Activated T-cell treated with anti-CD3 and anti-CD28 coated beads, Interleukin-2, amount 50 U/mL, for 24 hours (primary cell): ENCODE data around the gene ARHGAP42.

ENCODE experiments used
- DNase-seq: peaks from one replicate; pipeline ENCODE4 v3.0.0-alpha.2; 2020
- H3K27ac Mint-ChIP-seq: 2 replicates; pipeline ENCODE4 v1.8.0; 2020; ENCODE audit warnings: mild to moderate bottlenecking, mixed read lengths
- H3K27me3 Mint-ChIP-seq: 2 replicates; pipeline ENCODE4 v1.8.0; 2020; ENCODE audit warnings: mixed read lengths
- H3K36me3 Mint-ChIP-seq: 2 replicates; pipeline ENCODE4 v1.8.0; 2020; ENCODE audit warnings: low read depth, mixed read lengths
- H3K4me1 Mint-ChIP-seq: 2 replicates; pipeline ENCODE4 v1.8.0; 2020; ENCODE audit warnings: low read depth, mixed read lengths
- H3K4me3 Mint-ChIP-seq: 2 replicates; pipeline ENCODE4 v1.8.0; 2020; ENCODE audit warnings: mild to moderate bottlenecking, moderate library complexity, mixed read lengths
- H3K9me3 Mint-ChIP-seq: 2 replicates; pipeline ENCODE4 v1.8.0; 2020; ENCODE audit warnings: mixed read lengths

Gene ARHGAP42

GRCh38 chr11:100825626-100826025 is 138.5 kb downstream of the ARHGAP42 start:
- Mint-ChIP-seq H3K27me3 (no peaks in the 10 kb centered on the region), H3K9me3 (no peaks in the 10 kb centered on the region), H3K4me3 (no peak overlapping the region), H3K36me3 (no peaks in the 10 kb centered on the region), H3K27ac (no peak overlapping the region), H3K4me1 (no peaks in the 10 kb centered on the region)
- no peak for DNase-seq

DNA sequence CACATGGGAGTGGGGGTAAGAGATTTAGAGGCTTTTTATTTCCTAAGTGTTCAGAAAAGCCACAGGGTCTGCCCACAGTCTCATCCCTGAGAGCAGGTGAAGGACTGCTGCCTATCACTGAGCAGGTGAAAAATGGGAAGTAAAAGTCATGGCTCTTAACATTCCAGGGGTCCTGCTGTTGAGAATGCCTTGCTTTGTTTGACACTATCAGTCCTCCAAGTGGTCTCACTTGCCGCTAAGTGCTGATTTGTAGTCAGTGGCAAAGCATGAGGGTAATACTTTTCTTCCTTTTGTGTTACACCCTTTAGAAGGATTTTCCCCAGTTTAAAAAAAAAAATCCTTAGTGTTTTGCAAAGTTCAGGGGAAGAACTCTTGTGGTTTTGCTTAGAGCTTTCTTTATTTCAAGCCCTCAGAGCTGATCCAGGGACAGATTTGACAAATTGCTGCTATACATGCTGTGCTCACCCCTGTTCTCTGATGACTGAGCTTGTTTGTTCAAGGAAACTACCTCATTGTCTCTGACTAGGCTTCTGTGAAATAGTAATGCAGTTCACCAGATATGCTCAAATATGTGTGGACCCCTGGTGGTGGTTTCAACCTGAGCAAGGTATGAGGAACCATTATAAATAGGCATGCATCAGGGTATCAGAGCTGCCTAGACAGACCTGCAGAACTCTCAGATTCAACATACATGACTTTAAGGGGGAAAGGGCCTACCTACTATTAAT is 141.0 kb downstream of the ARHGAP42 start:
- H3K9me3 Mint-ChIP-seq = no peaks in the 10 kb centered on the region
- H3K4me3 Mint-ChIP-seq = no peak overlapping the region
- DNase-seq = no peak
- no peaks in the 10 kb centered on the region for H3K36me3 Mint-ChIP-seq
- H3K27me3 Mint-ChIP-seq = no peaks in the 10 kb centered on the region
- no peaks in the 10 kb centered on the region for H3K4me1 Mint-ChIP-seq
- H3K27ac Mint-ChIP-seq = no peak overlapping the region

GRCh38 chr11:100830274-100830673 is 143.2 kb downstream of the ARHGAP42 start:
- H3K4me1 Mint-ChIP-seq = no peaks in the 10 kb centered on the region
- H3K27me3 Mint-ChIP-seq = no peaks in the 10 kb centered on the region
- H3K36me3 Mint-ChIP-seq = no peaks in the 10 kb centered on the region
- DNase-seq = no peak
- H3K27ac Mint-ChIP-seq = no peak overlapping the region
- H3K9me3 Mint-ChIP-seq = no peaks in the 10 kb centered on the region
- no peak overlapping the region for H3K4me3 Mint-ChIP-seq

DNA sequence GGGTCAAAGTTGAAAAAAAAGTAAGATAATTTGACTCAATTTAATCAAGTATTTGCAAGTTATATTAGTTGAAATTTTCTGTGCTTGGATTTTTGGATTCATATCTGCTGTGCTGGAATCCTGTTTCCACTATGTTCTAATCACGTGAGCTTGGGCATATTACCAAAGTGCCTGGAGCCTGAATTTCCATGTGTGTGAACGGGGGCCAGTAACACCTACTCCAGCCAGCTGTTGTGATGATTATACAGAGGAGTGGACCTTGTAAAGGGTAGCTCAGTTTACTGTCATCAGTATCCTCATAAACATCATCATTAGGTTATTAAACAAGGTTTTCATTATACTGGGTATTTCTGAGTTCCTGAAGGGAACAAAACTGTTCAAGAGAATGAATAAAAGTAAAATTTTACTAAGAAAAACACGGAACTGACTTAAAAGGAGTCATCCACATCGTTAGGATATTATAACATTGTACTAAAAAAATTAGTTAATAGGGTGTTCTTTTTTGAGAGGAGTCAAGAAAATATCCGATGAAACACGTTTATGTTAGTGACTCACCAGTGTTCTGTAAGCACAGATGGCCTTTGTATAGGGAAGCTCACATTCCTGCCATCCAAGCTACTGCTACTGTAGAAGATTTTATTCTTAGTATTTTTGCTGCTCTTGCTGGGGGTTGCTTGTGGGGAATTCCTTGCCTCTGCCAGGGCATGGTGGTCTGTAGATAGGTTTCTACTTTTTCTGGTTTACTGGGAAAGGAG is 144.1 kb downstream of the ARHGAP42 start:
- Mint-ChIP-seq H3K36me3 (no peaks in the 10 kb centered on the region), H3K9me3 (no peaks in the 10 kb centered on the region), H3K27me3 (no peaks in the 10 kb centered on the region), H3K27ac (no peak overlapping the region), H3K4me3 (no peak overlapping the region), H3K4me1 (no peaks in the 10 kb centered on the region)
- DNase-seq = no peak

GRCh38 chr11:100831929-100832494 is 144.9 kb downstream of the ARHGAP42 start:
- DNase-seq = no peak
- no peaks in the 10 kb centered on the region for H3K27me3 Mint-ChIP-seq
- no peaks in the 10 kb centered on the region for H3K36me3 Mint-ChIP-seq
- no peaks in the 10 kb centered on the region for H3K9me3 Mint-ChIP-seq
- H3K4me3 Mint-ChIP-seq = no peak overlapping the region
- H3K4me1 Mint-ChIP-seq = no peaks in the 10 kb centered on the region
- H3K27ac Mint-ChIP-seq = no peak overlapping the region

DNA sequence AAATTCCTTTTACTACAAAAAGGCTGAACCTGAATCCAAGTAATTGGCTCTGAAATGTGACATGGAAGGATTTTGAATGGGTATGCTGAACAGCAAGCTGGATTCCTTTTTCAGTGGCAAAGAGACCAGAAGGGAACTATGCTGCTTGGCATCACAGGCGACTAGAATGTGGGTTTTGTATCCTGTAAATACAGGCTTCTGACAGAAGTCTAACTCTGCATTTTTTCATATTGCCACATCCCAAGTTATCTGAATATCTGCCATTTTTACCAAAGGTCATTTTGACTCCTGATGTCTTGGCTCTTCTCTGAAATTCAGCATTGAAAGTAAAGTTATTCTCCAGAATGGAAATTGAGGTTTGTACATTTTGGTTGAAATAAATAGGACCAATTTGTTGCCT is 145.7 kb downstream of the ARHGAP42 start:
- no peaks in the 10 kb centered on the region for H3K4me1 Mint-ChIP-seq
- no peak for DNase-seq
- H3K36me3 Mint-ChIP-seq = no peaks in the 10 kb centered on the region
- H3K27me3 Mint-ChIP-seq = no peaks in the 10 kb centered on the region
- no peak overlapping the region for H3K4me3 Mint-ChIP-seq
- H3K27ac Mint-ChIP-seq = no peak overlapping the region
- H3K9me3 Mint-ChIP-seq = no peaks in the 10 kb centered on the region

- no peak overlapping the region for H3K27ac Mint-ChIP-seq
- H3K4me3 Mint-ChIP-seq = no peak overlapping the region
- H3K4me1 Mint-ChIP-seq = no peaks in the 10 kb centered on the region
- no peaks in the 10 kb centered on the region for H3K36me3 Mint-ChIP-seq
- no peaks in the 10 kb centered on the region for H3K27me3 Mint-ChIP-seq
- H3K9me3 Mint-ChIP-seq = no peaks in the 10 kb centered on the region
- DNase-seq = no peak
These were observed 146.2 kb downstream of the ARHGAP42 start for GRCh38 chr11:100833276-100833675.

DNA sequence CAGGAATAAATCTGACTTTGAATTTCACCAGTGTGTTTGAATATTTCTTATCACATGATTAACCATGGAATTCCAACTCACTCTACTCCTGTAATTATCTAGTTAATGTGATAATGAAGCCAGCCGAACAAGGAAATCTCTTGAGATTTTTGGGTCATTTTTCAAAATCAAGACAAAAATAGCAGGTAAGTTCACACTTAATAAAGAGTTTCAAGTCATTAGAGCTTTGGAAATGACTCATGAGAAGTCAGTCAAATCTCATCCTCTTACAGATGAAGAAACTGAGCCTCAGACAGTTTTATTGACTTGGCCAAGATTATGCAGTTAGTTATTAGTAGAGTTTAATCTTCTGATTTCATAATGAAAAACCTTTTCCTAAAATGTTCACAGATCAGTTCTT is 148.8 kb downstream of the ARHGAP42 start:
- no peaks in the 10 kb centered on the region for H3K4me1 Mint-ChIP-seq
- no peaks in the 10 kb centered on the region for H3K36me3 Mint-ChIP-seq
- no peak overlapping the region for H3K4me3 Mint-ChIP-seq
- H3K27ac Mint-ChIP-seq = no peak overlapping the region
- no peak for DNase-seq
- H3K27me3 Mint-ChIP-seq = no peaks in the 10 kb centered on the region
- no peaks in the 10 kb centered on the region for H3K9me3 Mint-ChIP-seq

- Mint-ChIP-seq H3K27ac (no peak overlapping the region), H3K9me3 (no peaks in the 10 kb centered on the region), H3K27me3 (no peaks in the 10 kb centered on the region), H3K4me3 (no peak overlapping the region), H3K4me1 (no peaks in the 10 kb centered on the region), H3K36me3 (no peaks in the 10 kb centered on the region)
- DNase-seq = no peak
These were observed 150.2 kb downstream of the ARHGAP42 start for GRCh38 chr11:100837311-100837710.

- Mint-ChIP-seq H3K27ac (no peak overlapping the region), H3K9me3 (no peaks in the 10 kb centered on the region), H3K4me1 (no peaks in the 10 kb centered on the region), H3K36me3 (no peaks in the 10 kb centered on the region), H3K4me3 (no peak overlapping the region), H3K27me3 (no peaks in the 10 kb centered on the region)
- no peak for DNase-seq
These were observed 154.8 kb downstream of the ARHGAP42 start for GRCh38 chr11:100841711-100842407.

DNA sequence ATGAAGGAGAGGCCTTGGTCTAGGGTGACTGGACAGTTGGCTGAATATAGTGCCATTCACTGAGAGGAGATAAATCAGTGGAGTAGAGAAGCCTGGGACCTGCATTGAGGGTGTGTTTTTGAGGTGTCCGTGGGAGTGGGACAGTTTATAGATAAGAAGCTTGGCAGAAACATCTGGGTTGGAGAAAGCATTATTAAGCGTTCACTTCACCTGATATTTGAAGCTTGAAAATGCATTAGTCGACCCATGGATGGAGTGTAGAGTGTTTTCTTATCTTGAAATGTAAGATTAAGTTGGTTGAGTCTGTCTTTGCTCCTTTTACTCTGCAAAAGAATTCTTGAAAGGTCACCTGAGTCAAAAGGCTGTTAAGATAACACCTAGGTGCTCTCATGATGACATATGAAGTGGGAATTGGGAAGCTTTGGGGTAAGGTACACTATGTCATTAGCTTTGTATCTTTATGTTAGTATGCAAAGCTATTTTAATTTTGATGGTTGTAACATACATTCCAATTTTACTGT is 160.7 kb downstream of the ARHGAP42 start:
- Mint-ChIP-seq H3K9me3 (no peaks in the 10 kb centered on the region), H3K27ac (no peak overlapping the region), H3K4me3 (no peak overlapping the region), H3K36me3 (no peaks in the 10 kb centered on the region), H3K4me1 (no peaks in the 10 kb centered on the region), H3K27me3 (no peaks in the 10 kb centered on the region)
- DNase-seq = no peak

DNA sequence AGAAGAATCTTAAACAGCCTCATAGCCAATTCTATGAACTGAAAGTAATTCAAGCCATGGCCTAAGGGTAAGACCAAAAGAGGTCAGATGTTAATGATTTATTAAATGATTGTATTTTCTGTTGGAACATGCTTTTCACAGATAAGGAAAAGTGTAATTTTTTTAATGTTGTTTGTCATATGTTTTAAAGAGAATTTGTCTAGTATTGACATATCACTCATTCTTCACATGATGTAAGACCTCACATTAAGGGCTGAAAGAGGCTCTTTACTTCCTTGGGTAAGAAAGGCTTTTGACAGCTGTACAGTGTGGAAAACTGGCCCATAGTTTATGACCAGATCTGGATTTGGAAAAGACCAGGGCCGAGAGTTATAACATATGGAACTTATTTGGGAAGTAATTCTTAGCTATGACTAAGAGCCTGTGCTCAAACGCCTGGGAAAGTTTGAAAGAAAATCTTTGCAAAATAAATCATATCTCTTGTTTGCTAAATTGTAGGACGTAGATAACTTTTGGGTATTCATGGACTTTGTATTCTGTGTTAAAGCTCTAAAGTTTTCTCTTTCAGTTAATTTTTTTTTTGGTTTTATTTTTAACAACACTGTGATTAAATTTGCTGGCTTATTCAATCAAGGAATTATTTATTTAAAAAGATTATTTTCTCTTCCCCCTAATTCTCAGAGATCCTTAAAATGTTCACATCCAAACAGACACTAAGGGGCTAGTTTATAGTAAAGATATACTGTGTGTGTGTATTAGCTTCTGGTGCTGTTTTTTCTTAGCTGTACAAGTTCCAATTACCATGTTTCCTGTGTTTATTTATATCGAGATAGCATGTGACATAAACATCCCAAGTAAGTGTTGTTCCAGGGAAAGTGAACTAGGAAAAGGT is 162.2 kb downstream of the ARHGAP42 start:
- Mint-ChIP-seq H3K27ac (no peak overlapping the region), H3K9me3 (no peaks in the 10 kb centered on the region), H3K27me3 (no peaks in the 10 kb centered on the region), H3K4me1 (no peaks in the 10 kb centered on the region), H3K36me3 (no peaks in the 10 kb centered on the region), H3K4me3 (no peak overlapping the region)
- DNase-seq = no peak

- Mint-ChIP-seq H3K4me1 (no peaks in the 10 kb centered on the region), H3K4me3 (no peak overlapping the region), H3K27me3 (no peaks in the 10 kb centered on the region), H3K36me3 (no peaks in the 10 kb centered on the region), H3K9me3 (no peaks in the 10 kb centered on the region), H3K27ac (no peak overlapping the region)
- DNase-seq = no peak
These were observed 162.8 kb downstream of the ARHGAP42 start for GRCh38 chr11:100849901-100850235.

GRCh38 chr11:100851147-100851546 is 164.1 kb downstream of the ARHGAP42 start:
- Mint-ChIP-seq H3K36me3 (no peaks in the 10 kb centered on the region), H3K4me1 (no peaks in the 10 kb centered on the region), H3K27me3 (no peaks in the 10 kb centered on the region), H3K27ac (no peak overlapping the region), H3K4me3 (no peak overlapping the region), H3K9me3 (no peaks in the 10 kb centered on the region)
- DNase-seq = no peak
